HepG2 (cell line): ENCODE data around the gene NELFB.

Experiments
- GLI4 ChIP-seq: sonication (generic); formaldehyde crosslinking; IDR thresholded peaks from 2 replicates; pipeline ENCODE4 v1.5.1; 2020; ENCODE audit warnings: missing genetic modification reagents, mild to moderate bottlenecking, moderate library complexity, borderline replicate concordance
- MIXL1 ChIP-seq: IDR thresholded peaks from 2 replicates; pipeline ENCODE4 v1.6.1; 2016
- MXI1 ChIP-seq: IDR thresholded peaks from 3 replicates; pipeline ENCODE4 v1.6.1; 2012; ENCODE audit warnings: low read depth, low read length, inconsistent platforms, borderline replicate concordance
- NFKBIZ ChIP-seq: IDR thresholded peaks from 2 replicates; pipeline ENCODE4 v1.6.1; 2018; ENCODE audit warnings: missing genetic modification reagents, missing compliant biosample characterization
- PRDM4 ChIP-seq: sonication (generic); formaldehyde crosslinking; IDR thresholded peaks from 2 replicates; pipeline ENCODE4 v1.9.0; 2021; ENCODE audit warnings: missing genetic modification reagents, borderline replicate concordance
- SP5 ChIP-seq: IDR thresholded peaks from 2 replicates; pipeline ENCODE4 v1.6.1; 2016; ENCODE audit warnings: low read depth, borderline replicate concordance
- SRSF9 ChIP-seq: fragments of 200-400 bp; formaldehyde crosslinking; IDR thresholded peaks from 2 replicates; pipeline ENCODE4 v1.6.1; 2018; ENCODE audit warnings: borderline replicate concordance, mild to moderate bottlenecking, low read depth, low read length; ENCODE audit not compliant: insufficient read depth, poor library complexity, severe bottlenecking
- ZNF30 ChIP-seq: sonication (generic); formaldehyde crosslinking; IDR thresholded peaks from 2 replicates; pipeline ENCODE4 v1.5.0; 2020; ENCODE audit warnings: mild to moderate bottlenecking, missing genetic modification reagents
- TF ChIP-seq, protein P1 (sequence below): IDR thresholded peaks from 2 replicates; pipeline ENCODE4 v1.6.1; 2012; ENCODE audit warnings: inconsistent platforms

GRCh38 chr9:137229903-137230704 lies 25.0 kb upstream of the NELFB start:
- TF ChIP-seq MXI1 (no peak), MIXL1 (CRISPR knock-in tag) (no peak), NFKBIZ (CRISPR knock-in tag) (no peak), ZNF30 (no peak), PRDM4 (CRISPR knock-in tag) (no peak), SRSF9 (no peak), GLI4 (CRISPR knock-in tag) (no peak), SP5 (CRISPR knock-in tag) (peak; percentile 41)
- TF ChIP-seq, protein P1, sequence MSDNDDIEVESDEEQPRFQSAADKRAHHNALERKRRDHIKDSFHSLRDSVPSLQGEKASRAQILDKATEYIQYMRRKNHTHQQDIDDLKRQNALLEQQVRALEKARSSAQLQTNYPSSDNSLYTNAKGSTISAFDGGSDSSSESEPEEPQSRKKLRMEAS, result no peak
